GM06990 (cell line): ENCODE data around the gene SLC11A2.

Experiments used
- DNase-seq: peaks from one replicate; pipeline ENCODE4 v3.0.0-alpha.2; 2011; ENCODE audit not compliant: insufficient read length; ENCODE audit errors: extremely low read depth
- H3K27me3 ChIP-seq: replicated peaks from 2 replicates; pipeline ENCODE4 v1.6.0; 2011; ENCODE audit warnings: low read length; ENCODE audit not compliant: control insufficient read depth, insufficient read depth
- H3K36me3 ChIP-seq: 2 replicates; pipeline ENCODE4 v1.5.1; 2011; ENCODE audit warnings: low read length; ENCODE audit not compliant: control insufficient read depth, insufficient read depth
- H3K4me3 ChIP-seq: replicated peaks from 2 replicates; pipeline ENCODE4 v1.5.1; 2011; ENCODE audit warnings: low read depth, mild to moderate bottlenecking, control low read depth, low read length
- CTCF ChIP-seq: IDR thresholded peaks from 2 replicates; pipeline ENCODE4 v1.5.1; 2011; ENCODE audit warnings: low read length, control low read depth, mild to moderate bottlenecking, inconsistent platforms; ENCODE audit not compliant: insufficient read depth, poor library complexity, severe bottlenecking

Gene SLC11A2

GRCh38 chr12:50988871-50989270 lies 37.3 kb downstream of the SLC11A2 start:
- no peak overlapping the region for H3K4me3 ChIP-seq
- no peak for DNase-seq
- TF ChIP-seq CTCF: no peak
- H3K27me3 ChIP-seq: no peaks in the 10 kb centered on the region
- peaks cover 11% of the 10 kb centered on the region for H3K36me3 ChIP-seq

DNA sequence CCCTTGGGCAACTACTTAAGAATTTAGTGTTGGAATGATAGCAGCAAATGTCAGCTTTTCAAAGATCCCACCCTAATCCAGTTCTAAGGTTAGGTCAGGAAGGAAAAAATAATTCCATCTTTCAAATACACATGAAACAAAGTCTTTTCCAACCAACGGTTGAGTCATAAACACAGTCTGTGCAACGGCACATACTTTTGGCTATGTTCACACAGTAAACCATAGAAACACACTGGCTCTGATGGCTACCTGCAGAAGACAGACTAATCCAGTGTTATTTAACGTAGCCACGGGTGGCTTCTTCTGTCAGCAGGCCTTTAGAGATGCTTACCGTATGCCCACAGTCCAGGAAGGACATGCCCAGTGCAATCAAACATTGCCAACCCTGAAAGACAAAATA lies 38.1 kb downstream of the SLC11A2 start:
- Histone ChIP-seq H3K4me3 (no peak overlapping the region), H3K36me3 (peaks cover 11% of the 10 kb centered on the region), H3K27me3 (no peaks in the 10 kb centered on the region)
- no peak for DNase-seq
- no peak for TF ChIP-seq CTCF

DNA sequence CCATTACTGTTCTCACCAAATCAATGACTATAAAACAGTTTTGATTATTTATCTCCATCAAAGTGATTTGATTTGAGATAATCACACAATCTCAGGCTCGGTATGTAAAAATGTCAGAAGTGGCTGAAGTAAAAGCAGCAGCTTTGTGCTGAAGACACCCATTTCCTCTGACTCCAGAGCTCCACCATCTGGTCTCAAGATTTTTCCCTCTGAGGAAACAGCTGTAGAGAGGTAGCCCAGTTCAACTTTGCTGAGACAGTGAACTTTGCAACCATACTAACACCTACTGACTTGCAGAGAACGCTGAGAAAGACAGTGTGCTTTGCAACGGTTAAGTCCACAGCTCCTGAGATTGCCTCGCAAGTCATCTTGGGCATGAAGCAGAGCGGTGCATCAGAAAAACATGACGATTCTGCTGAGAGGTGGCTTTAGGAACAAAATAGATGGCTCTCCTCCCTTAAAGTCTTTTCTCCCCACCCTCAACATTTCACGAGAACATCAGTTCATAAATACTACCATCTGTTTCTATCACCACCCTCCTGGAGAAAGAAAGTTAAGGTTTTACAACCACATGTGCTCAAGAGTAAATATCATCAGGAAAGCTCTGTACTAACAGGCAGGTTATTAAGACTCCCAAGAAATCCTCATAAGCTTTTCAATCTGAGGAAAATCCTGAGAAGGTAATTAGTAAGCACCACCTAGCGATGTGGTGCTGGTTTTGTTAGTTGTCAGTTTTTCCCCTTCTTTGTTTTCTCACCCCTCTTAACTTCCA lies 39.0 kb downstream of the SLC11A2 start:
- peaks cover 8% of the 10 kb centered on the region for H3K36me3 ChIP-seq
- peak; percentile 57 for TF ChIP-seq CTCF
- H3K27me3 ChIP-seq: no peaks in the 10 kb centered on the region
- H3K4me3 ChIP-seq: no peak overlapping the region
- peak; percentile 12 for DNase-seq

GRCh38 chr12:50985322-50985721 lies 40.9 kb downstream of the SLC11A2 start:
- DNase-seq: no peak
- H3K4me3 ChIP-seq: no peak overlapping the region

DNA sequence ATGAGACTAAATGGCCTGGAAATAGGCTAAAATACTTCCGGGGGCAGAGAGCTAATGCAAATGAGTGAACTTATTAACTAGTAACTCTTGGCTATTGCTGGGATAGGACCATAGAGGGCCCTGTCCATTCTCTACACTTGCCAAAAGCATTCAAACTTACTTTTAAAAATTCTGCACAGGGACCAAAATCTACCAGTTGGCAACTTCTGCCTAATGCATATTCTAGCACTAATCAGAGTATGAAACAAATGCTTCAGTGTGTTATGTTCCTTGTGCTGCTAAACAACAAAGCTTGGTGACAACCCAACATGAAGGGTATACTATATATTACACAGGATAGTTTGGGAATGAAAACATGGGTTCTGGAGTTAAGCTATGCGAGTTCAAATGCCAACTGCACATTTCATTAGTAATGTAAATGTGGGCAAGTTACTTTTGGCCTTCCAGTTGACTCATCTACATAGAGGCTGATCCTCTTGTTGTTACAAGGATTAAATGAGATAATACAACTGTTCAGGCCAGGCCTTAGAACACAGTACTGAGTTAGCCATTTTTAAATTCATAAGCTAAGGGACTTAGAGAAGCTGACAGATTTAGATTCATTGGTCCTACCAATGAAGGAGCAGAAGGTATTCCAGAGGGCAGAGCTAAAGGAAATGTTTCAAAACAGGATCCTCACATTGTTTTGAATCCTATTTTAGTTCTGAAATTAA lies 41.4 kb downstream of the SLC11A2 start:
- no peak for DNase-seq
- Histone ChIP-seq H3K27me3 (no peaks in the 10 kb centered on the region), H3K4me3 (no peak overlapping the region), H3K36me3 (peaks cover 4% of the 10 kb centered on the region)
- TF ChIP-seq CTCF: no peak

More at GRCh38 chr12:50985322-50985721, 40.9 kb downstream of the SLC11A2 start:
- peaks cover 4% of the 10 kb centered on the region for H3K36me3 ChIP-seq
- H3K27me3 ChIP-seq: no peaks in the 10 kb centered on the region
- no peak for TF ChIP-seq CTCF
